Measurements from ENCODE around the gene COBL.

The COBL gene

DNA sequence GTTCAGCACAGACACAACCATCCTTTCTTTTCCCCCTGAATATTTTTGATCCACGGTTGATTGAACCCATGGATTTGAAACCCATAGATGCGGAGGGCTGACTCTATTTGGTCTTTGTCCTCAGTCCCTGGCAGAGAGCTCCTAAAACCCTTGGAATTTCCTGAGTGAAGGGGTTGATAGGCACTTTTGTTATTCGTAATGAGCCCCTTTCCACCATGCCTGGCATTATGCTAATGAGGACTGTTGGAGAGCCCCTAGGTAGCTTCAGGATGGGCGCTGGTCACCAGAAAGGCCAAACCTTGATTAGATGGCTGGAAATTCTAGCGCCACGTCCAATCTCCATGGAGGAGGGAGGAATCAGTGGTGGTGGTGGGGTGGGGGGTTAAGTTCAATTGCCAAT lies 328.1 kb downstream of the COBL start:
- TF ChIP-seq, protein P1, sequence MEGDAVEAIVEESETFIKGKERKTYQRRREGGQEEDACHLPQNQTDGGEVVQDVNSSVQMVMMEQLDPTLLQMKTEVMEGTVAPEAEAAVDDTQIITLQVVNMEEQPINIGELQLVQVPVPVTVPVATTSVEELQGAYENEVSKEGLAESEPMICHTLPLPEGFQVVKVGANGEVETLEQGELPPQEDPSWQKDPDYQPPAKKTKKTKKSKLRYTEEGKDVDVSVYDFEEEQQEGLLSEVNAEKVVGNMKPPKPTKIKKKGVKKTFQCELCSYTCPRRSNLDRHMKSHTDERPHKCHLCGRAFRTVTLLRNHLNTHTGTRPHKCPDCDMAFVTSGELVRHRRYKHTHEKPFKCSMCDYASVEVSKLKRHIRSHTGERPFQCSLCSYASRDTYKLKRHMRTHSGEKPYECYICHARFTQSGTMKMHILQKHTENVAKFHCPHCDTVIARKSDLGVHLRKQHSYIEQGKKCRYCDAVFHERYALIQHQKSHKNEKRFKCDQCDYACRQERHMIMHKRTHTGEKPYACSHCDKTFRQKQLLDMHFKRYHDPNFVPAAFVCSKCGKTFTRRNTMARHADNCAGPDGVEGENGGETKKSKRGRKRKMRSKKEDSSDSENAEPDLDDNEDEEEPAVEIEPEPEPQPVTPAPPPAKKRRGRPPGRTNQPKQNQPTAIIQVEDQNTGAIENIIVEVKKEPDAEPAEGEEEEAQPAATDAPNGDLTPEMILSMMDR (IDR thresholded peaks at IDR 0.05), result no peak

DNA sequence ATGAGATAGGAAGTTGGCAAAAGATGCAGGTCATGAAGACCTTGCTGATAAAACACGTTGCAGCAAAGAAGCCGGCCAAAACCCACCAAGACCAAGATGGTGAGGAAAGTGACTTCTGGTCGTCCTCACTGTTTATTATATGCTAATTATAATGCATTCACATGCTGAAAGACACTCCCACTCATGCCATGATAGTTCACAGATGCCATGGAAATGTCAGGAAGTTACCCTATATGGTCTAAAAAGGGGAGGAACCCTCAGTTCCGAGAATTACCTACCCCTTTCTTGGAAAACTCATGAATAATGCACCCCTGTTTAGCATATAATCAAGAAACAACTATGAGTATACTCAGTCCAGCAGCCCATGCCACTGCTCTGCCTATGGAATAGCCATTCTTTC lies 331.5 kb downstream of the COBL start:
- TF ChIP-seq, protein P1 (IDR thresholded peaks at IDR 0.05), result no peak

DNA sequence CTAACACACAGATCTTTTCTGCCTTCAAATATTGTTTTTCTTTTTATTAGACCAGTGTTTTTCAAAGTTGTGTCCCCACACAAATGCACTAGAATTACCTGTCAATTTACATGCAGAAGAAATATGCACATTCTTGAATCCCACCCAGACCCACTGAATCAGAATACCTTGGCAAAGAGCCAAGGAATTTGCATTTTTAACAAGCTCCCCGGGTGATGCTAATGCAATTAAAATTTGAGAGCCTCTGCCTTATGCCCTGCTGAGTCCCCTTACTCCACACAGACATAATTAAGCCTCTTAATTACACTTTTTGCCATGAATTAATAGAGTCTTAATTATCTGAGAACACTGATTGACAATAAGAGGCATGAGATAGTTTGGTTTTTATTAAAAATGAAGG lies 332.8 kb downstream of the COBL start:
- TF ChIP-seq, protein P1 (IDR thresholded peaks at IDR 0.05), result no peak

DNA sequence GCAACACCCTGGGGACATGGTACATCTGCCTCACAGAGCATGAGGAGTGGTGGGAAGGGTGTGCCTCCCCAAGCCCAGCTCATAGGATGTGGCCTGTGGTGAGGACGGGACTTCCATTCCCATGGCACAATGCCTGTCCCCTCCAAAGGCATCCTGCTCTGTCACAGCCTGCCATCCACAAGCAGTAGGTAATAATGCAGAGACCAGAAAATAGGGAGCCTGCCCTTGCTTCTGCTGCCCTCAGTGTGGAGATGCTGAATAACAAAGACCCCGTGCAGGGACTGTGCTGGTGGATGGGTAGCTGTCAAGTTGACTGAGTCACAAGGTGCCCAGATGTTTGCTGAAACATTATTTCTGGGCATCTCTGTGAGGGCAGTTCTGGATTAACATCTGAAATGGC lies 334.0 kb downstream of the COBL start:
- TF ChIP-seq, protein P1 (IDR thresholded peaks at IDR 0.05), result no peak

DNA sequence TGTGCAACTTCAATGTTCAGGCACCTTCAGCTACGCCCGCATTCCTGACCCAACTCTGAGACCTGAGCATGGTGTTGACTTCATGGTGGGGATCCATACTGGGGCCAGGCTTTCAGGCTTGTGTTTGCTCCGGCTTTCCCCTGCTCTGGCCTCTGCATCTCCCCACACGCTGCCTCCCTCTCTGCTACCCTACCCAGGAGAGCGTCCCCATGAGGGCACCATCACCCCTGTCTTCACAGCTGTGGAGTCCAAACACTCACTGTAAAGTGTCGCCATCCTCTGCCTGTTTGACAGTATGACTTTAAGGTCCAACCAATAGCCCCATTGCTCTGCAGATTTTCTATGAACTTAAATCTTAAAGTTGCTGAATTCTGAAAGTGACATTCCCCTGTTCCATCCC lies 334.9 kb downstream of the COBL start:
- TF ChIP-seq, protein P1 (IDR thresholded peaks at IDR 0.05), result no peak

DNA sequence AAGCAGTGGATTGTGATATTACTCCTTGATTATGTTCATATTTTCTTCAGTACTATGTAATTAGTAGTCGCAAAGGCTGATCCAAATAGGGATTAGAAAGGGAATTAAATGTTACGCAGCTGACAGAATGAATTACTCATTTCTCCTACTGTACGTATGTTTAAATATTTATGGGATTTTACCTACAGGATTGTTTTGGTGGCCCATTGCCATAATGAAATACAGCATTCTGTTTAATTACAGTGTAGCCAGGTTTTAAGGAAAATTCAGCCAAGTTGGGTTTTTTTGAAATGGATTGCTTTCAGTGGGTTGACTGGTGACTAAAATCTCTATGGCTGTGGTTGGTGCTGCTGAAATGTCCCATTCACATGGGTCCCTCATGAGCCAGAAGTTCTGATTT lies 336.2 kb downstream of the COBL start:
- TF ChIP-seq, protein P1 (IDR thresholded peaks at IDR 0.05), result no peak

DNA sequence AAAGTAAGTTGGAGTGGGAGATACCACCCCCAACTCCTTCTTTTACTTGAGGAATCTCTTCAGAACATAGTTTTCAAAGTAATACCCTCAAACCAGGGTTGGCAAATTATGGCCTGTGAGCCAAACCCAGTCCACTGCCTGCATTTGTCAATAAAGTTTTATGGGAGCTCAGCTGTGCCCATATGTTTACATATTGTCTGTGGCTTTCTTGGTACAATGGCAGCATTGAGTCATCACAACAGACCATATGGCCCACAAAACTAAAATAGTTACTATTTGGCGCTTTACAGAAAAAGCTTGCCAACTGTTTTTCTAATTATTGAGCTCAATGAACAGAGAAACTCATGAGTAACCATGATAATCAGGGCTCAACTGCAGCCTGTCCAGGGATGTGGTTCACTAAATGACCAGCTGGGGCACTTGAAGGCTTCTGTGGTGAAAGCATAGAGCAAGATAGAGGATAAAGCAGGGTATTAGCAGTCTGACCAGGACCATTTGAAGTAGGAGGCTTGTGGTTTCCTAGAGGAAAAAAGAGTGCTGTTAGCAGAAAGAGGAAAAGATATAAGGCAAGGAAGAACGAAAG lies 337.9 kb downstream of the COBL start:
- TF ChIP-seq, protein P1 (IDR thresholded peaks at IDR 0.05), result no peak

DNA sequence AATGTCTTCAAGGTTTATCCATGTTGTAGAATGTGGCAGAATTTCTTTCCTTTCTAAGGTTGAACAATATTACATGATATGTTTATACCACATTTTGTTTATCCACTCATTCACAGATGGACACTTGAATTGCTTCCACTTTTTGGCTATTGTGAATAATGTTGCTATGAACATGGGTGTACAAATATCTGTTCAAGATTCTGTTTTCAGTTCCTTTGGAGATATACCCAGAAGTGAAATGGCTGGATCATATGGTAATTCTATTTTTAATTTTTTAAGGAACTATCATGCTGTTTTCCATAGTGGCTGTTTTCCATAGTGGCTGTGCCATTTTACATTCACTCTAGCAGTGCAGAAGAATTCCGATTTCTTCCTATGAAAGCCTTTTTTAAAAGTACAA lies 339.2 kb downstream of the COBL start:
- TF ChIP-seq, protein P1 (IDR thresholded peaks at IDR 0.05), result no peak

Measured in LNCAP (cell line).